ENCODE data around the gene GRM8. TPM values are rescaled to one million over a fixed set of nuclear protein-coding genes. Genes with fewer than 3 reads are reported as not detected.

The GRM8 gene
- total RNA-seq, 1 donor from 2014 or later, result 8.1 TPM

DNA sequence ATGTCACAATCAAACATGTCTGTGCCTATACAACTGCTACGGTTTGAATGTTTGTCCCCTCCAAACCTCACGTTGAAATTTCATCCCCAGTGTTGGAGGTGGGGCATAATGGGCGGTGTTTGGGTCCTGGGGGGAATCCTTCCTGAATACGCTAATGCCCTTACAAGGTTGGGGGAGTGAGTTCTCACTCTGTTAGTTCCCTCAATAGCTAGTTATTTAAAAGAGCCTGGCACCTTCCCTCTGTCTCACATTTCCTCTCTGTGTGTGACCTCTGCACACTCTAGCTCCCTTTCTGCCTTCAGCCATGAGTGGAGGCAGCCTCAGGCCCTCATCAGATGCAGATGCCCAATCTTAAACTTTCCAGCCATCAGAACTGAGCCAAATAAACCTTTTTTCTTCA lies 129.5 kb downstream of the GRM8 start:
- no peaks in the 10 kb centered on the region for H3K27me3 Mint-ChIP-seq
- no peak overlapping the region for H3K27ac Mint-ChIP-seq
- H3K9me3 Mint-ChIP-seq, result no peaks in the 10 kb centered on the region
- TF ChIP-seq, protein P1, sequence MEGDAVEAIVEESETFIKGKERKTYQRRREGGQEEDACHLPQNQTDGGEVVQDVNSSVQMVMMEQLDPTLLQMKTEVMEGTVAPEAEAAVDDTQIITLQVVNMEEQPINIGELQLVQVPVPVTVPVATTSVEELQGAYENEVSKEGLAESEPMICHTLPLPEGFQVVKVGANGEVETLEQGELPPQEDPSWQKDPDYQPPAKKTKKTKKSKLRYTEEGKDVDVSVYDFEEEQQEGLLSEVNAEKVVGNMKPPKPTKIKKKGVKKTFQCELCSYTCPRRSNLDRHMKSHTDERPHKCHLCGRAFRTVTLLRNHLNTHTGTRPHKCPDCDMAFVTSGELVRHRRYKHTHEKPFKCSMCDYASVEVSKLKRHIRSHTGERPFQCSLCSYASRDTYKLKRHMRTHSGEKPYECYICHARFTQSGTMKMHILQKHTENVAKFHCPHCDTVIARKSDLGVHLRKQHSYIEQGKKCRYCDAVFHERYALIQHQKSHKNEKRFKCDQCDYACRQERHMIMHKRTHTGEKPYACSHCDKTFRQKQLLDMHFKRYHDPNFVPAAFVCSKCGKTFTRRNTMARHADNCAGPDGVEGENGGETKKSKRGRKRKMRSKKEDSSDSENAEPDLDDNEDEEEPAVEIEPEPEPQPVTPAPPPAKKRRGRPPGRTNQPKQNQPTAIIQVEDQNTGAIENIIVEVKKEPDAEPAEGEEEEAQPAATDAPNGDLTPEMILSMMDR (conservative IDR thresholded peaks at IDR 0.05), result no peak
- no peaks in the 10 kb centered on the region for H3K36me3 Mint-ChIP-seq
- no peaks in the 10 kb centered on the region for H3K4me1 Mint-ChIP-seq (ENCODE audit: unreplicated experiment)
- no peak overlapping the region for H3K4me3 Mint-ChIP-seq
- DNase-seq (ENCODE audit: extremely low spot score, unreplicated experiment), result no peak

DNA sequence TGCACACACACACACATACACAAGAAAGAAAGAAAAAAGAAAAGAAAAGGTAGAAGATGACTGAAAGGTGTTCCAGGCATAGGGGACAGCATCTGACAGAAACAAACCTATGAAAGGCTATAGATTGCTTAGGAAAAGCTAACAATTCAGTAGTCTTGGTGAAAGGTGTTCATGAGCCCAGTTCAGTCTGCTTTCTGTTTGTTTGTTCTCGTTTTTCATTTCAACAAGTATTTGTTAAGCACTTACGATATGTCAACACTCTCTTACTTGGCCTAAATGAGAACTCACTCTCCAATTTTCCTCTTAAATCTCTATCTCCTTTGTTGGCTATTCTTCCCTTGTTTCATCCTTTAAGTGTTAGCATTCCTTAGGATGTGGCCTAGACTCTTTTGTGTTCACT lies 133.2 kb downstream of the GRM8 start:
- Mint-ChIP-seq H3K4me1 (ENCODE audit: unreplicated experiment) (no peaks in the 10 kb centered on the region), H3K9me3 (no peaks in the 10 kb centered on the region), H3K27me3 (no peaks in the 10 kb centered on the region), H3K4me3 (no peak overlapping the region), H3K27ac (no peak overlapping the region), H3K36me3 (no peaks in the 10 kb centered on the region)
- TF ChIP-seq, protein P1 (conservative IDR thresholded peaks at IDR 0.05), result no peak
- no peak for DNase-seq (ENCODE audit: extremely low spot score, unreplicated experiment)

DNA sequence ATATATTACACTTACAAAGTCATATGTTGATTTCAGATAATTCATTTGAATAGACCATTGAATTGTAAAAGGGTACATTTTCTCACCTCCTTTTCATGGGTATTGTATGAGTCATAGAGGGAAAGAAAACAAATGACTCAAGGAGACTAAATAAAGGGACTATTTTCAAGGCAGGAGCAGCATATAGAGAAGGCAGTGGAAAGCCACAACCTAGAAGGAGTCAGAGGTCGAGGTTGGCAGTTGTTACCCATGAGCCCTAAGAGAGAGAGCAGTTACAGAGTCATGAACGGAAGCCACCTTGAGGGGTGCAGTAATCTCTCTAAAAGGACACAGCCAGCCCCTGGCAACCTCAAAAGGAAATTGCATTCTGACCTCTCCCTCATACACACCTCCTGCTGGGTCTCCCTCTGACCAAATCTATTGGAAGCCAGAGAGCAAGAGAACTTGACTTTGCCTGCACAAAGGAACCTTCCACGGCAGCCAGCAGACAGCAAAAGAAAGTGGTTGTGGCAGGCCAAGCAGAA lies 137.9 kb downstream of the GRM8 start:
- TF ChIP-seq, protein P1 (conservative IDR thresholded peaks at IDR 0.05), result no peak
- H3K27ac Mint-ChIP-seq, result no peak overlapping the region
- H3K4me3 Mint-ChIP-seq, result no peak overlapping the region
- H3K27me3 Mint-ChIP-seq, result peaks cover 4% of the 10 kb centered on the region
- H3K4me1 Mint-ChIP-seq (ENCODE audit: unreplicated experiment), result no peaks in the 10 kb centered on the region
- no peaks in the 10 kb centered on the region for H3K9me3 Mint-ChIP-seq
- DNase-seq (ENCODE audit: extremely low spot score, unreplicated experiment), result no peak
- no peaks in the 10 kb centered on the region for H3K36me3 Mint-ChIP-seq

DNA sequence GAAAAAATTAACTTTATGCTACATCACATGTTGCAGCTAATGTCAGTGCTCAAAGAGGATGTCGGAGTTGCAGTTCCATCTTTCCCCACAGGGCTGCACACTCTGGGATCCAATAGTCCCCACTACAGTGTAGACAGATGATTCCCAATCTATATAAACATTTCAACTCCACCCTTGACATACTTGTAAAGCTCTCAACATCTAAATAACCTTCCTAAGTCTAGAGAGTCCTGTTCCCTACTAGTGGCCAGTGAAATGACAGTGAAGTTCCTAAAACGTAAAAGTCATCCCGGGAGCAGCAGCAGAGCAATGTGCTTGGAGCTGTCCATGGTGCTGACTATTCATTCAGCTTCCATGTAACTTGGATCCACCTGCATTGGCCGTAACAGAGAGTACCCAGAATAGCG lies 145.1 kb downstream of the GRM8 start:
- H3K36me3 Mint-ChIP-seq, result no peaks in the 10 kb centered on the region
- peaks cover 13% of the 10 kb centered on the region for H3K27me3 Mint-ChIP-seq

DNA sequence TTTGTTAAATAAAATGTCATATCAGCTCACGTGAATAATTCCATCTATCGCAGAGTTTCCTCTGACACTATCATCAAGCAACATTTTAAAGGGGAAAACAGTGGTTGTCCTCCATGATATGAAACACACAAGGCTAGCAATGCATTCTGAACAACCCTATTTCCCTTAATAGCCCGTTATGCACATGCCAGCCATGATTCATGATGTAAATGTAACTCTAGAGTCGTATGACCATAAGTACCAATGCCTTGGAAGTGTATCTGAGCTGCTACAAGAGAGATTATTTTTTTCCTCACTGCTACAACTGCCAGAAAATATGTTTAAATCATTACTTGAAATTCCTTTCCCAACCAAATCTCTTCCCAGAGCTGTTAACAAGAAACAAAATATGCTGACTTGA lies 159.4 kb downstream of the GRM8 start:
- Mint-ChIP-seq H3K36me3 (no peaks in the 10 kb centered on the region), H3K27me3 (no peaks in the 10 kb centered on the region), H3K4me3 (no peak overlapping the region), H3K9me3 (no peaks in the 10 kb centered on the region), H3K4me1 (ENCODE audit: unreplicated experiment) (no peaks in the 10 kb centered on the region), H3K27ac (no peak overlapping the region)
- TF ChIP-seq, protein P1 (conservative IDR thresholded peaks at IDR 0.05), result no peak
- no peak for DNase-seq (ENCODE audit: extremely low spot score, unreplicated experiment)

More for the DNA sequence above, 145.1 kb downstream of the GRM8 start:
- peak; percentile 73 for DNase-seq (ENCODE audit: extremely low spot score, unreplicated experiment)
- Mint-ChIP-seq H3K4me3 (no peak overlapping the region), H3K9me3 (no peaks in the 10 kb centered on the region), H3K27ac (no peak overlapping the region), H3K4me1 (ENCODE audit: unreplicated experiment) (no peaks in the 10 kb centered on the region)
- TF ChIP-seq, protein P1 (conservative IDR thresholded peaks at IDR 0.05), result peak; percentile 80

DNA sequence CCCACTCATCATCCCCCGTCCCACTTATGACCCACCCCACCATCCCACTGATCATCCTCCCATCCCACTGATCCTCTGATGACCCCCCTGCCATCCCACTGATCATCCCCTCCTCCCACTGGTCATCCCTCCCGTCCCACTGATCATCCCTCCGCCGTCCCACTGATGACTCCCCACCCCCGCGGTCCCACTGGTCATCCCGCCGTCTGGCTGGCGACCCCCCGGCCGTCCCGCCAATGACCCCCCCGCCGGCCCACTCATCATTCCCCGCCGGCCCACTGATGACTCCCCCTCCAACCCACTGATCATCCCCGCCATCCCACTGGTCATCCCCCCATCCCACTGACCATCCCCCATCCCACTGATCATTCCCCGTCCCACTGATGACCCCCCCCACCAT lies 161.1 kb downstream of the GRM8 start:
- Mint-ChIP-seq H3K4me3 (no peak overlapping the region), H3K9me3 (peaks cover under 1% of the 10 kb centered on the region), H3K27ac (no peak overlapping the region), H3K27me3 (no peaks in the 10 kb centered on the region), H3K4me1 (ENCODE audit: unreplicated experiment) (no peaks in the 10 kb centered on the region), H3K36me3 (no peaks in the 10 kb centered on the region)
- TF ChIP-seq, protein P1 (conservative IDR thresholded peaks at IDR 0.05), result no peak
- no peak for DNase-seq (ENCODE audit: extremely low spot score, unreplicated experiment)
